Colonic mucosa (tissue), 4 donors: ENCODE measurements around the gene IMMT. TPM values are rescaled to one million over a fixed set of nuclear protein-coding genes. Genes with fewer than 3 reads are reported as not detected.

Experiments used
- DNase-seq: peaks from one replicate; pipeline ENCODE4 v3.0.0-alpha.2; 2020
- H3K27ac ChIP-seq: fragments of 200-600 bp; one replicate; pipeline ENCODE4 v1.8.0; 2021
- H3K27me3 ChIP-seq: fragments of 200-600 bp; one replicate; pipeline ENCODE4 v1.8.0; 2021
- H3K36me3 ChIP-seq: fragments of 200-600 bp; one replicate; pipeline ENCODE4 v1.8.0; 2021
- H3K4me1 ChIP-seq: fragments of 200-600 bp; one replicate; pipeline ENCODE4 v1.8.0; 2021; ENCODE audit warnings: mild to moderate bottlenecking
- H3K4me3 ChIP-seq: fragments of 200-600 bp; one replicate; pipeline ENCODE4 v1.8.0; 2021
- H3K9ac ChIP-seq, 2 donors: one replicate each; pipeline ENCODE4 v1.7.0; 2013; ENCODE audit warnings: control low read depth in 2 of 2, low read depth in 2 of 2, low read length in 2 of 2
- H3K9me3 ChIP-seq: fragments of 200-600 bp; one replicate; pipeline ENCODE4 v1.8.0; 2021
- intact Hi-C: fragments of 100-400 bp; cut with DNase I; formaldehyde crosslinking; loops from one replicate; pipeline ENCODE4 v1.14.1; 2022
- total RNA-seq, 2 donors: library from RNA; stranded (reverse); fragmentation: NEBNext Ultra II Directional in 1 of 2; extraction: Animal tissue kit (Norgen Biotek cat#: 25700) in 1 of 2; gene quantifications; one replicate each; pipeline ENCODE4 v1.2.1, GENCODE V29; 2021
- TF ChIP-seq, protein P1 (sequence below): fragments of 200-600 bp; IDR thresholded peaks from one replicate; pipeline ENCODE4 v1.8.0; 2022; ENCODE audit warnings: antibody characterized with exemption, mild to moderate bottlenecking
- donor health status: healthy.
- donor health status: DM: no; HTN: no; CAD: no.
- donor health status: DM: no; HTN: no; CAD: no.

The IMMT gene
- total RNA-seq, 2 donors from 2014 or later: 125 to 127 TPM

DNA sequence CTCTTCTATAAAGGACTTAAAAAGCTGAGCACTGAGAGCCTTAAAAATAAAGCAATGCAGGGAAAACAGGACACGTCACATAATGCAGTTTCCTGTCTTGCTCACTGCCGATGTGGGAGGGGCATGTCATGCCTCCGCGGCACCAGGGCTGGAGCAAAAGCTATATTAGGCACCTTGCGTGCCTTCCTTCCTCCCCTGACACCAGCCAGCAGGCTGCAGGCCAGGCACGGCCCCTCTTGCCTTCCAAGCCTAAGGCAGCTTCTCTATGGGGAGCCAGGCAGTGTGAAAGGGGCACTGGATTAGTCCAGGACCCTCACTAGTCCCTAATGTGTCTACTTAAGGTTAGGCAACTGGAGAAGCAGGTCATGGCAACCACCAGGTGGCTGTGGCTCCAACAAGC is 30.3 kb upstream of the IMMT start:
- DNase-seq: no peak
- TF ChIP-seq, protein P1, sequence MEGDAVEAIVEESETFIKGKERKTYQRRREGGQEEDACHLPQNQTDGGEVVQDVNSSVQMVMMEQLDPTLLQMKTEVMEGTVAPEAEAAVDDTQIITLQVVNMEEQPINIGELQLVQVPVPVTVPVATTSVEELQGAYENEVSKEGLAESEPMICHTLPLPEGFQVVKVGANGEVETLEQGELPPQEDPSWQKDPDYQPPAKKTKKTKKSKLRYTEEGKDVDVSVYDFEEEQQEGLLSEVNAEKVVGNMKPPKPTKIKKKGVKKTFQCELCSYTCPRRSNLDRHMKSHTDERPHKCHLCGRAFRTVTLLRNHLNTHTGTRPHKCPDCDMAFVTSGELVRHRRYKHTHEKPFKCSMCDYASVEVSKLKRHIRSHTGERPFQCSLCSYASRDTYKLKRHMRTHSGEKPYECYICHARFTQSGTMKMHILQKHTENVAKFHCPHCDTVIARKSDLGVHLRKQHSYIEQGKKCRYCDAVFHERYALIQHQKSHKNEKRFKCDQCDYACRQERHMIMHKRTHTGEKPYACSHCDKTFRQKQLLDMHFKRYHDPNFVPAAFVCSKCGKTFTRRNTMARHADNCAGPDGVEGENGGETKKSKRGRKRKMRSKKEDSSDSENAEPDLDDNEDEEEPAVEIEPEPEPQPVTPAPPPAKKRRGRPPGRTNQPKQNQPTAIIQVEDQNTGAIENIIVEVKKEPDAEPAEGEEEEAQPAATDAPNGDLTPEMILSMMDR: no peak
- no peak overlapping the region for H3K4me3 ChIP-seq
- intact Hi-C loops: no loop called here
- H3K9me3 ChIP-seq: no peaks in the 10 kb centered on the region
- no peaks in the 10 kb centered on the region for H3K27me3 ChIP-seq
- no peaks in the 10 kb centered on the region for H3K36me3 ChIP-seq
- H3K9ac ChIP-seq: no peak overlapping the region
- no peaks in the 10 kb centered on the region for H3K4me1 ChIP-seq
- no peak overlapping the region for H3K27ac ChIP-seq

DNA sequence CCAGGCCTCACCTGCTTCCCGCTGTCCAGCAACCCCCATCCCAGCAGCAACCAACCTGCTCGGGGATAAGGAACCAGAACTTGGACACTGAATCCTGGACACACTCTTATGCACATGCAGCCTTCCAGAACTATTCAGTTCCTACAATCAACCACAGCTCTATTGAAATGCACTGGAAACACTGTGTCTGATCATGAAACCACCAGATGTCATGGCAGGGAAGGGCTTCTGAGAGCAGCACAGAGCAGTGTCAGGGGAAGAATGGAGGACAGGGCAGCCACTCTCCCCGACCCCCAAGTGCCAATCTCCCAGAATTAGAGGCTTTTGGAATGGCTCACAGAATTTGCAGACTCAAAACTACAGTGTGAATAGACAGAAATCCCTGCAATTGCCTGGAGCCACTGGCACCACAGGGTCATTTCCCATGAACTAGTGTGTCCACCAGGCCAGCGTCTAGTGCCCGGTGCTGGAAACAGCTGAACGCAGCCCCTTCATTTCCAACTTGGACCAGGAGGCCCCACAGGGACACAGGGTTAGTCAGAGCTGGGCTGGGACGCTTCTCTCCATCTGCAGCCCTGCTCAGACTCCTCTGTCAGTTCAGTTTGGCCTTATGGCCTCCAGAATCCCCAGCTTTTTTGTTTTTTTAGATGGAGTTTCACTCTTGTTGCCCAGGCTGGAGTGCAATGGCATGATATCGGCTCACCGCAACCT is 29.5 kb upstream of the IMMT start:
- H3K9me3 ChIP-seq: no peaks in the 10 kb centered on the region
- no peak overlapping the region for H3K9ac ChIP-seq
- no peaks in the 10 kb centered on the region for H3K27me3 ChIP-seq
- no peak overlapping the region for H3K27ac ChIP-seq
- no peaks in the 10 kb centered on the region for H3K4me1 ChIP-seq
- no peak overlapping the region for H3K4me3 ChIP-seq
- TF ChIP-seq, protein P1: no peak
- no peak for DNase-seq
- intact Hi-C loops: no loop called here
- no peaks in the 10 kb centered on the region for H3K36me3 ChIP-seq

DNA sequence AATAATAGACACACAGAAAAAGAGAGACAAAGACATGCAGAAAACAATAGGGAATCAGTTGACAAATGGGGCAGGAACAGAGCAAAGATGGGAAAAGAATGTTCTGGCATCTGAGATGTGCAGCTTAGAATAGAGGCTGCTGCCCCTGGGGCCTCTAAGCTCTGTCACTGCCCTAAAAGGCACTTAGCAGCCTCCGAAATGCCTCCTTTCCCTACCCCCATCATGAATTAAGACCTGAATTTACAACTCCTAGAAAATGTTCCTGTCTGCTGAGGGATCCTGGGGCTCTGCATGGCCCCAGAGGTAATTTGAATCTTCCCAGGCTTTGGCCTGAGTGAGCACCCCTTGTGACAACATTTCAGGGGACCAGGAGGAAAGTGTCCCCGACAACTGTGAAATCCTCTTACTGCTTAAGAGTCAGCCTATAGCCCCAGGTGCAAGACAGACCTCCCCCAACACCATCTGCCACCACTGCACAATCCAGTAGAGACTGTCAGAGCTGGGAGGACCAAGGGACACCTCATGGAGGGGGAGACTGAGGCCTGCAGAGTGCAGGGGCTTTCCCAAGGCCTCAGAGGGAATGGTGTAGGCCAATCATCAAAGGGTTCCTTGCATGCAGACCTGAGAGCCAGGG is 28.8 kb upstream of the IMMT start:
- intact Hi-C loops: no loop called here
- Histone ChIP-seq H3K4me1 (no peaks in the 10 kb centered on the region), H3K9me3 (no peaks in the 10 kb centered on the region), H3K9ac (no peak overlapping the region), H3K36me3 (no peaks in the 10 kb centered on the region), H3K4me3 (no peak overlapping the region), H3K27me3 (no peaks in the 10 kb centered on the region), H3K27ac (no peak overlapping the region)
- no peak for DNase-seq
- TF ChIP-seq, protein P1: no peak

DNA sequence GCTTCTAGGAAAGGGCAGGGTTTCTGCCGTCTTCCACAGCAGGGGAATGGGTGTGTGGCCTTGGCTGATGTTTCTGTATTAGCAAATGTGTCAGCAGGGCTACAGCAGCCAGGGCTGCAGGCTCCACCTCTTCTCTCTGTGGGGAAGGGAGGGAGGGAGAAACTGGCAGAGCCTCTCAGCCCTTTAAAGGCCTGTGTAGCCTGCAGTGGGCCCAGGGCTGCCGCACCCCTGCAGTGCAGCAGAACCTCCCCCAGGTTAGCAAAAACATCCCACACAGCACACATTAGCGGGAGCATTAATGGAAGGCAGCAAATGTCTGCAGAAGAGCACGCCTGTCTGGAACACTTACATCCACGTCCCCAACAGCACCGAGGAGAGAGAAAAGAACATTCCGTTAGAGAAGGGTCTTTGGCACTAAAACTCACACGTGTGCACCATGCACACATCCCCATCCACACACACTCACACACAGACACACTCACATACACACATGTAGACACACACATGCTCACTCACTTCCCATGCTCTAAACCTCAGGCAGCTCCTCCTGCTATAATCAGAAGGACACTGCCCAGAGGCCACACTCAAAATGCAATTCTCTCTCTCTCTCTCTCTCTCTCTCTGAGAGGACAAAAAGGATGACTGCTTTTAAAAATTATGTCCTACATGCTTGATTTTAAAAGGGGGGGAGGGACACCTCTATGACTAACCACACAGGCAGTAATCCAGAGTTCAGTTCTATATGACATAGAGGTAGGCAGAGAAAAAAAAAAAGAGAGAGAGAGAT is 28.1 kb upstream of the IMMT start:
- peak; percentile 29 for DNase-seq
- H3K9me3 ChIP-seq: no peaks in the 10 kb centered on the region
- intact Hi-C loops: no loop called here
- no peak overlapping the region for H3K9ac ChIP-seq
- H3K27ac ChIP-seq: no peak overlapping the region
- TF ChIP-seq, protein P1: no peak
- no peaks in the 10 kb centered on the region for H3K4me1 ChIP-seq
- no peak overlapping the region for H3K4me3 ChIP-seq
- H3K27me3 ChIP-seq: no peaks in the 10 kb centered on the region
- H3K36me3 ChIP-seq: no peaks in the 10 kb centered on the region

DNA sequence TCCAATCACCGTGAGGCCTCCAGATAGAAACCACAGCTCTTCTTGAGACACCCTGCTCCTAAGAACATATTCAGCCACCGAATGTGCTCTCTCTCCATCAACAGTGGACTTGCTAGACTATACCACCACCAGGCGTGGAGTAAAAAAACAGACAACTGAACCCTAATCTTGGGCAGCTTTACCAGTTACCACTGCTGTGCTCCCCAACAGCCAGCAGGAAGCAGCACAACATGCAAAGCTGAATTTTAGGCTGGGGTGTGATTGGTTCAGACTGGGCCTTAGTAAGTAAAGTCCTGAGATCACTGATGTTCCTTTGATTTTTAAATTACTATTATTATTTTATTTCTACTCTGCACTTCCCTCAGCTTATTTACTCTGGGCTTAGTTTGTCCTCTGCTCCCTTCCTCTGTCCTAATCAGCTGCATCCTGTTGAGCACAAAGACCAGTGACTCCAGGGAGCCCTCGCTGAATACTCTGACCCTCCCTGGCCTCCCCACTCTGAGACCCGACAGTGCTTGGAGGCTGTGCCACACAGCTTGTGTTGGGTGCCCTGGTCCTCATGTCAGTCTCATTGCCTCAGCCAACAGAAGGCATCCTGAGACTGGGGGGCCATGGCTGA is 25.9 kb upstream of the IMMT start:
- Histone ChIP-seq H3K27me3 (no peaks in the 10 kb centered on the region), H3K27ac (no peak overlapping the region), H3K9me3 (no peaks in the 10 kb centered on the region), H3K4me1 (no peaks in the 10 kb centered on the region), H3K9ac (no peak overlapping the region), H3K36me3 (no peaks in the 10 kb centered on the region), H3K4me3 (no peak overlapping the region)
- TF ChIP-seq, protein P1: peak; percentile 87
- intact Hi-C loops: loop anchor here (2.0 kb wide), 1 partner anchor 148 kb away; no protein-coding TSS in a partner anchor
- peak; percentile 37 for DNase-seq
